OCI-M1 (cell line): ENCODE measurements around the gene METTL14.
"Not testable (repeated sequence)": the region's sequence is repeated elsewhere in the genome, so short reads cannot be mapped to it uniquely, and the experiment has no call there.

Source experiments
- DNase-seq: peaks from one replicate; lab custom pipeline; 2025; lab: John Stamatoyannopoulos, UW

Gene METTL14

DNA sequence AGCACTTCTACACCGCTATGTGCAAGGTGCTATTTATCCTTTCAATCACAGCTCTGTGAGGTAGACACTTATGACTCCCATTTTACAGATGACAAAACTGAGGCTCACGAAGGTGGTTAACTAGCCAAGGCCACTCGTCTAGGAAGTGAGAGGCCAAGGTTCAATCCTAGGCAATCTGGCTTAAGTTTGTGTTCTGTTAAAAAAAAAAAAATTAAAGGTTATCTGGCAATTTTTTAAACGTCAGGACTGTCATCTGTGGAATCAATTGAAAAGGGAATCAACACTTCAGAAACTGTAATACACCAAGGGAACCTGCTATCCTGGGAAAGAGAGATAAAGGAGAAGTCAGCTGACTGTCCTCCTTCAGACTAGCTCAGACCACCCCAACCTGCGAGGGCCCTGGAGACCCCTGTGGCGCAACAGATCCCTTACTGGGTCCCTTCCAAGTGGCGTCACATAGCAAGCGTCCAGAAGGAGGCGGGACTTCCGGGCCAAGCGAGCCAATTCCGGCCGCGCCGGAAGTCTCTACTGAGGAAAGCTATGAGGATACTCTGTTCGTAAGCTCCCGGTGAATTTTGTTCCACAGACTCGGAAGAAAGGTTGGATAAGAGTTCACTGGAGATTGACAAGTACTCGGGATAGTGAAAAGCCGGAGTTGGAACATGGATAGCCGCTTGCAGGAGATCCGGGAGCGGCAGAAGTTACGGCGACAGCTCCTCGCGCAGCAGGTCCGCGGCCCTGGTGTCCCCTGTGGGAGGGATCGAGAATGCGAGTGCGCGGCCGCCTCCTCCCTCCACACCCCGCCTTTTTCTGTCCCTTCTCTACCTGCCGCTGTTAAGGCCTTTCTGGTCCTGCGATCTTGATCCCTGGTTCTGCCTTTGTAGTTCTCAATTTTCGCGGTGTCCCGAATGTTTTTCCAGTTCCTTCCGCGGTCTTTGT, at the start of gene METTL14:
Gene METTL14, plus strand, starts transcription at position 520 of the 939 bp plus-strand sequence. Its CDS starts 143 bp downstream, at position 663.
- DNase-seq, result peak; percentile 95

DNA sequence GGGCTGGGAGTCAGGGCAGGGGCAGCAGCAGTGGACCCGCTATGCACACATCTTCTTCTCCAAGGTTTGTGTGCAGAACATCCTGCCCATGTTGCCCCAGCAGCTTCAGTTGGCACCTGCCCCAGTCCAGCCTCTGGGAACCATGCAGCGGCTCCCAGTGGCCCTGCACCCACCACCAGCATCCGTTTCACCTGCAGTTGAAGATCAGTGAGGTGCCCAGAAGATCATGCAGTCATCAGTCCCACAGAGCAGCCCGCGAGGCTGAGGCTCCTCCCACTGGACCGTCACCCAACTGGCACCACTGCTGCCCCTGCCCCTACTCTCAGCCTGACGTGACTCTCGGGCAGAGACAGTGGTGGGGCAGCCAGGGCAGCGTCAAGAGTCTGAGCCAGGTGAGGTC, 49.1 kb upstream of the METTL14 start:
- not testable (repeated sequence) for DNase-seq

- peak; percentile 37 for DNase-seq
Observed at GRCh38 chr4:118664665-118665064, 20.5 kb upstream of the METTL14 start.

DNA sequence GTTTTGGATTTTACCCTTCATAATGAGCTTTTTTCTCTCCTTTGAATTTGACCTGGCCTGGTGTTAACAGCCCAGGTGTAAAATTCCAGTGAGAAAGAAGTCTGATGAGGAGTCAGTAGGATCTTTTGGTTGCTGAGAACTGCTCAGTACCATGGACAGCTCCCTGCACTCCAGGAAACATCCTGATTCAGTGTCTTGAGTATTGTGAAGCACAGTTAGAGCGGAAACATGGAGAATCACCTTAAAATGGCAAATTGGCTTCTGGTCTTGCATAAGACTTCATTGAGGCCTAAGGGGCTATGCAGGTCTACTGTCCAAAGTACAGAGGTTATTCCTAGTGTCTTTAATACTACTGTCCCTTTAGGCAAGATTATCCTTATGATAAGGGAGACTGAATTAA, 16.0 kb upstream of the METTL14 start:
- peak; percentile 62 for DNase-seq

GRCh38 chr4:118670968-118671367, 14.2 kb upstream of the METTL14 start:
- not testable (repeated sequence) for DNase-seq

GRCh38 chr4:118676128-118676527, 9.1 kb upstream of the METTL14 start:
- DNase-seq, result no peak

DNA sequence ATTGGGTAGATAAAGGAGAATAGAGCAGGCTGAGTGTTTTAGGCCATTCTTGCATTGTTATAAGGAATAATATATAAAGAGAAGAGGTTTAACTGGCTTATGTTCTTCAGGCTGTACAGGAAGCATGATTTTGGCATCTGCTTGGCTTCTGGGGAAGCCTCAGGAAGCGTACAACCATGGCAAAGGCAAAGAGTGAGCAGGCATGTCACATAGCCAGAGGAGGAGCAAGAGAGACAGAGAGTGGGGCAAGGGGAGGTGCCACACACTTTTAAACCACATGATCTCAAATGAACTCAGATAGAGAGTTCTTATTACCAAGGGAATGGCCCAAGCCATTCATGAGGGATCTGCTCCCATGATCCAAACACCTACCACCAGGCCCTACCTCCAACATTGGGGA, 4.4 kb upstream of the METTL14 start:
- peak; percentile 15 for DNase-seq

- DNase-seq, result peak; percentile 78
Observed at GRCh38 chr4:118682928-118683327, 2.3 kb upstream of the METTL14 start.

- DNase-seq, result peak; percentile 73
Observed at GRCh38 chr4:118683513-118683912, 1.7 kb upstream of the METTL14 start.

GRCh38 chr4:118703118-118703517, 17.9 kb downstream of the METTL14 start:
- no peak for DNase-seq

DNA sequence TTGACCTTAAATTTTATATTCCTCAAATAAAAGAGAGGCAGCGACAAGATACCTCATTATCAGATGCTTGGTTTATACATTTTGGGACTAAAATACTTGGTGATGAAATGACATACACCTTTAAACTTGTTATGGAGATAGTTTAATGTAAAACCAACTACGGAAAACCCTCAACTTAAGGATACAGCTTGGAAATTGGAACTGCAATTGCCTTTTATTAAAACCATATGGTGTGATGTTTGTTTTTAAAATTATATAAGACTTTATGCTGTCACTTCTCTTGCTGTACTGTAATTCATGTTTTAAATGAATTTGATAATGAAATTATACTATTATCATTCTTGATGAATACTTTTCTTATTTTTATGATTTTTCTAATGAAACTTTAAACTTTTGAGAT, 25.9 kb downstream of the METTL14 start:
- no peak for DNase-seq

- no peak for DNase-seq
Observed at GRCh38 chr4:118712872-118713271, 27.7 kb downstream of the METTL14 start.

DNA sequence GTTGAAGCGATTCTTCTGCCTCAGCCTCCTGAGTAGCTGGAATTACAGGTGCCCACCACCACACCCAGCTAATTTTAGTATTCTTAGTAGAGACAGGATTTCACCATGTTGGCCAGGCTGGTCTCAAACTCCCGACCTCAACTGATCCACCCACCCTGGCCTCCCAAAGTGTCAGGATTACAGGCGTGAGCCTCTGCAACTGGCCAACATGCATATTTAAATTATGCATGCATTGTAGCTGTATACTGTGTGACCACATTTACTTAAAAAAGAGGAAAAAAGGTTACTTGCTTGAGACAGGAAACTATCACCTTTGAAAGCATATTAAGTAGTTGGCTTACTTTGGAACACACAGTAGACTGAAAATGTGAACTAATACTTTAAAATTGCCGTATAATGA, 29.5 kb downstream of the METTL14 start:
- no peak for DNase-seq

DNA sequence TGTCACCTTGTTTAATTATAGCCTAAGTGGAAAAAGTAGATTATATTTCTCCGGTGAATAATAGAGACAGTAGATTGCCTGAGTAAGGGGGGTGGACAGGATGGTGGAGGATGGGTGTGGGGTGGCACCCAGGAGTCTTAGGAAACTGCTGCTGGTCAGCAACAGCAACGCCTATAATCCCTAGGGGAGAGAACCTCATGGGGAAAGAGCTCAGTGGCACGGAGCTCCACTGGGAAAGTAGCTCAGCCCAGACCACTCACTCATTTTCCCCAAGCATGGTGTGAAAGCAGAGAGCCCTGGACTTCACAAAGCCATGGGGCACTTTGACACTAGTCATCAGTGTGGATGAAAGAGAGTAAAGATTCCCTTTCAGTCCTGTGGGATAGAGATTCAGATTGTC, 31.1 kb downstream of the METTL14 start:
- no peak for DNase-seq

GRCh38 chr4:118718511-118719170, 33.4 kb downstream of the METTL14 start:
- no peak for DNase-seq

DNA sequence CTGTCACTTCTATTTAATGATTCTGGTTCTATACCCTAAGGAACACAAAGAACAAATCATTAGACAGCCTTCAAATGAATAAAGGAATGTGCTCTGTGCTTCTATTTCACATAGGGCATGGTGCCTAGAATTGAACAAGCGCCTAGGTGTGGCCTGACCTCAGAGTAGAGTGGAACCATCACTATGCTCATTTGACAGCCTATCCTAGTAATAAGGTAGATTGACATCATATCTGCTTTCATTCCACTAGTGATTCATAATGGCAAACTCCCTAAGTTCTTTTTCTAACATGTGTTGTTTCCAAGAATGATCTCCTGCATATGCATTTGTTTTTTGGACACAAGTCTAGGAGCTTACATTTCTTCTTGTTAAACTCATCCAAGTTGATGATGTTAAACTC, 36.6 kb downstream of the METTL14 start:
- no peak for DNase-seq

DNA sequence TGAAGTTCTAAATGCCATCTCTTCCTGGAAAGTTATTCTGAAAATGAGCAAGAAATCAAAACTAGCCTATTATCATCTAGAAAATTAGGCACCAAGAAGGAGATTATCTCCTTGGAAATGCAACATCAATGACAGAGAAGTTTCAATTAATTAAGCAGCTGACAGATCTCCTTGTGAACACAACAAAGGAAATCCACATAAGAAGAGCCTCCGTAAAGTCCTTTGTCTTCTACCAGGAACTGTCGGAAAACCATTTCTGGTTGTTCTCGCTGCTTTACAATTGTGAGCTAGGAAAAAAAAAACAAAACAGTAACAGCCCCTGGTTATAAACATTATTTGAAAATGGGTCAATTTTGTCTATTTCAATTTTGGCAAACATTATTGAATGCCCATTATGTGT, 38.2 kb downstream of the METTL14 start:
- no peak for DNase-seq

DNA sequence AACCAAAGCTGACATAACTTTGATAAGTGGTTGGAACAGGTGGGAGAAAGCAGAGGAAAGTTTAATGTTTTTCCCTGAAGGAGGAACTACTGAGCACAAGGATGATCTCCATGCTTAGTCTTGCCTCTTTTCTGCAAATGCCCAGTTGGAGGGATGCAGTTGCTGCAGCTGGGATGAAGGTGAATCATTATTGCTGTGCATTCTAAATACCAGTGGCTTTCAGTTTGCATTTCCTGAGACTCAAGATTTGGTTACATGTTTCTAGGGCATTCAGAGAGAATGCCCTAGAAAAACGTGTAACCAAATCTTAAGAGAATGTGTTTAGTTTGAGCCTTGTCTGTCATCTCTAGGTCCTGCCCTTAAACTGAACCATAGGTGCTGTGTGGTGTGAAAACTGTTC, 42.2 kb downstream of the METTL14 start:
- DNase-seq, result no peak

DNA sequence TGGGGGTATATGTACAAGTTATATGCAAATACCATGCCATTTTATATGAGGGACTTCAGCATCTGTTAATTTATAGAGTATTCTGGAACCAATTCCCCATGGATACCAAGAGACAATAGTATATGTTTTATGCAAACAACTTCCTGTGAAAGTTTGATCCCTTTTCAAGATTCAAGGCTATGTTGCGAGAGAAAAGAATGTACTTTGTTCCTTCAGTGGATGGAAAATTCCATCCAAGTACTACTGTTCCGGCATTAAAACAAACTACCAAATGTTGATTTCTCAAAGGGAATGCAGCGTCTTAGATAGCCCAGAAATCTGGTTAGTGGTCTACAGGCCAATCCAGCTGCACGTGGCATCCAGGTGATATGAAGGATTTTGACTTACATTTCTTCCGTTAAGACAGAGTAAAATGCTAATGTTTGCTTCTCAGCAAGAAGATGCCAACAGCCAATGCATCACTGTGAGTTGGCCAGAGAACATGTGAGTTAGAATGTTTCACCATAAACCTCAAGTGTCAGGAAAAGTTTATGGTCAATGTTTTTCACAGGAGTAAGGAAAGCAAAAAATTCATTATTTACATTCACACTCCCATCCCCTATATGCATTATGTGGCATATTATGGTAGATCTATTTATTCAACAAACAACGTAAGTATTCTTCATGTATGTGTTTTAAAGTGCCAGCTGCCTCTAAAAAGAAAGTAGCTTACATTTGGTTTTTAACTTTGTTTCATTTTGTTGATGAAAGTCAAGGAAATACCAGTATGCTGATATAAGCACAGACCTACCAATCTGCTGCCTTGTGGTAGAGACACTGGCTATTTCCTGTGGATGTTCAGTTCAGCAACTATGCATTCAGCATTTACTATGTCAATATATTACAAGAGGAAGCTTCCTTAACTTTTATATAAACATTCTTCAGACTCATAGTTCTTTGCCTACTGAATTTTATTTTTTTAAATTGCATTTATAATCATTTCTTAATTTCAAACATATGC, 44.4 kb downstream of the METTL14 start:
- DNase-seq, result no peak

GRCh38 chr4:118730683-118731082, 45.5 kb downstream of the METTL14 start:
- no peak for DNase-seq

- DNase-seq, result no peak
Observed at GRCh38 chr4:118732591-118733330, 47.6 kb downstream of the METTL14 start.
